ENCODE data around the gene AMOTL1. TPM values are rescaled to one million over a fixed set of nuclear protein-coding genes. Genes with fewer than 3 reads are reported as not detected.

Gene AMOTL1
- total RNA-seq, 4 donors from 2014 or later = 34.1 to 51.2 (median 41.0) TPM

GRCh38 chr11:94860333-94860732, 92.2 kb downstream of the AMOTL1 start:
- no peak overlapping the region for H3K4me3 ChIP-seq (replicated peaks in 1 of 3)
- 86 to 97% methylated on average over 2 of the region's 2 CpGs for WGBS, 2 donors
- peaks cover 24 to 33% of the 10 kb centered on the region in 2 donors for H3K36me3 ChIP-seq
- H3K9me3 ChIP-seq = no peaks in the 10 kb centered on the region
- H3K27ac ChIP-seq = no peak overlapping the region
- TF ChIP-seq CTCF (IDR thresholded peaks at IDR 0.05) (no peak), POLR2A (IDR thresholded peaks at IDR 0.05) (no peak)
- DNase-seq = no peak
- intact Hi-C loops (cut with DNase I) = no loop called here
- no peaks in the 10 kb centered on the region for H3K27me3 ChIP-seq
- H3K4me1 ChIP-seq = peaks cover 2 to 14% of the 10 kb centered on the region in 2 donors

- TF ChIP-seq POLR2A (IDR thresholded peaks at IDR 0.05) (no peak), CTCF (IDR thresholded peaks at IDR 0.05) (no peak)
- peaks cover 0 to 5% of the 10 kb centered on the region in 2 donors for H3K4me1 ChIP-seq
- peaks cover 34 to 37% of the 10 kb centered on the region in 2 donors for H3K36me3 ChIP-seq
- WGBS, 2 donors = 82 to 87% methylated on average over 9 of the region's 9 CpGs
- intact Hi-C loops (cut with DNase I) = no loop called here
- no peaks in the 10 kb centered on the region for H3K27me3 ChIP-seq
- H3K4me3 ChIP-seq (replicated peaks in 1 of 3) = no peak overlapping the region
- DNase-seq = no peak
- H3K9me3 ChIP-seq = no peaks in the 10 kb centered on the region
- no peak overlapping the region for H3K27ac ChIP-seq
These were observed 93.2 kb downstream of the AMOTL1 start for GRCh38 chr11:94861306-94861845.

GRCh38 chr11:94862926-94863880, 95.0 kb downstream of the AMOTL1 start:
- no peak for TF ChIP-seq POLR2A (IDR thresholded peaks at IDR 0.05)
- no peak for TF ChIP-seq CTCF (IDR thresholded peaks at IDR 0.05)
- intact Hi-C loops (cut with DNase I) = no loop called here
- H3K9me3 ChIP-seq = no peaks in the 10 kb centered on the region
- no peak for DNase-seq
- WGBS, 2 donors = 86 to 89% methylated on average over 11 of the region's 11 CpGs
- no peak overlapping the region for H3K27ac ChIP-seq
- no peaks in the 10 kb centered on the region for H3K4me1 ChIP-seq
- H3K4me3 ChIP-seq (replicated peaks in 1 of 3) = no peak overlapping the region
- peaks cover 50 to 52% of the 10 kb centered on the region in 2 donors for H3K36me3 ChIP-seq
- H3K27me3 ChIP-seq = no peaks in the 10 kb centered on the region

- no peaks in the 10 kb centered on the region for H3K9me3 ChIP-seq
- H3K36me3 ChIP-seq = peaks cover 55% of the 10 kb centered on the region in 2 donors
- H3K4me1 ChIP-seq = no peaks in the 10 kb centered on the region
- no peak overlapping the region for H3K4me3 ChIP-seq (replicated peaks in 1 of 3)
- intact Hi-C loops (cut with DNase I) = no loop called here
- H3K27ac ChIP-seq = no peak overlapping the region
- DNase-seq = no peak
- TF ChIP-seq POLR2A (IDR thresholded peaks at IDR 0.05) = no peak
- no peak for TF ChIP-seq CTCF (IDR thresholded peaks at IDR 0.05)
- 91 to 92% methylated on average over 11 of the region's 11 CpGs for WGBS, 2 donors
- H3K27me3 ChIP-seq = no peaks in the 10 kb centered on the region
These were observed 96.4 kb downstream of the AMOTL1 start for GRCh38 chr11:94864506-94865045.
